ENCODE measurements around the gene DNAH5. TPM values are rescaled to one million over a fixed set of nuclear protein-coding genes. Genes with fewer than 3 reads are reported as not detected.

The DNAH5 gene
- total and polyA plus RNA-seq, 2 experiments from 2014 or later: 0.56 to 0.97 TPM

- TF ChIP-seq, protein P1, sequence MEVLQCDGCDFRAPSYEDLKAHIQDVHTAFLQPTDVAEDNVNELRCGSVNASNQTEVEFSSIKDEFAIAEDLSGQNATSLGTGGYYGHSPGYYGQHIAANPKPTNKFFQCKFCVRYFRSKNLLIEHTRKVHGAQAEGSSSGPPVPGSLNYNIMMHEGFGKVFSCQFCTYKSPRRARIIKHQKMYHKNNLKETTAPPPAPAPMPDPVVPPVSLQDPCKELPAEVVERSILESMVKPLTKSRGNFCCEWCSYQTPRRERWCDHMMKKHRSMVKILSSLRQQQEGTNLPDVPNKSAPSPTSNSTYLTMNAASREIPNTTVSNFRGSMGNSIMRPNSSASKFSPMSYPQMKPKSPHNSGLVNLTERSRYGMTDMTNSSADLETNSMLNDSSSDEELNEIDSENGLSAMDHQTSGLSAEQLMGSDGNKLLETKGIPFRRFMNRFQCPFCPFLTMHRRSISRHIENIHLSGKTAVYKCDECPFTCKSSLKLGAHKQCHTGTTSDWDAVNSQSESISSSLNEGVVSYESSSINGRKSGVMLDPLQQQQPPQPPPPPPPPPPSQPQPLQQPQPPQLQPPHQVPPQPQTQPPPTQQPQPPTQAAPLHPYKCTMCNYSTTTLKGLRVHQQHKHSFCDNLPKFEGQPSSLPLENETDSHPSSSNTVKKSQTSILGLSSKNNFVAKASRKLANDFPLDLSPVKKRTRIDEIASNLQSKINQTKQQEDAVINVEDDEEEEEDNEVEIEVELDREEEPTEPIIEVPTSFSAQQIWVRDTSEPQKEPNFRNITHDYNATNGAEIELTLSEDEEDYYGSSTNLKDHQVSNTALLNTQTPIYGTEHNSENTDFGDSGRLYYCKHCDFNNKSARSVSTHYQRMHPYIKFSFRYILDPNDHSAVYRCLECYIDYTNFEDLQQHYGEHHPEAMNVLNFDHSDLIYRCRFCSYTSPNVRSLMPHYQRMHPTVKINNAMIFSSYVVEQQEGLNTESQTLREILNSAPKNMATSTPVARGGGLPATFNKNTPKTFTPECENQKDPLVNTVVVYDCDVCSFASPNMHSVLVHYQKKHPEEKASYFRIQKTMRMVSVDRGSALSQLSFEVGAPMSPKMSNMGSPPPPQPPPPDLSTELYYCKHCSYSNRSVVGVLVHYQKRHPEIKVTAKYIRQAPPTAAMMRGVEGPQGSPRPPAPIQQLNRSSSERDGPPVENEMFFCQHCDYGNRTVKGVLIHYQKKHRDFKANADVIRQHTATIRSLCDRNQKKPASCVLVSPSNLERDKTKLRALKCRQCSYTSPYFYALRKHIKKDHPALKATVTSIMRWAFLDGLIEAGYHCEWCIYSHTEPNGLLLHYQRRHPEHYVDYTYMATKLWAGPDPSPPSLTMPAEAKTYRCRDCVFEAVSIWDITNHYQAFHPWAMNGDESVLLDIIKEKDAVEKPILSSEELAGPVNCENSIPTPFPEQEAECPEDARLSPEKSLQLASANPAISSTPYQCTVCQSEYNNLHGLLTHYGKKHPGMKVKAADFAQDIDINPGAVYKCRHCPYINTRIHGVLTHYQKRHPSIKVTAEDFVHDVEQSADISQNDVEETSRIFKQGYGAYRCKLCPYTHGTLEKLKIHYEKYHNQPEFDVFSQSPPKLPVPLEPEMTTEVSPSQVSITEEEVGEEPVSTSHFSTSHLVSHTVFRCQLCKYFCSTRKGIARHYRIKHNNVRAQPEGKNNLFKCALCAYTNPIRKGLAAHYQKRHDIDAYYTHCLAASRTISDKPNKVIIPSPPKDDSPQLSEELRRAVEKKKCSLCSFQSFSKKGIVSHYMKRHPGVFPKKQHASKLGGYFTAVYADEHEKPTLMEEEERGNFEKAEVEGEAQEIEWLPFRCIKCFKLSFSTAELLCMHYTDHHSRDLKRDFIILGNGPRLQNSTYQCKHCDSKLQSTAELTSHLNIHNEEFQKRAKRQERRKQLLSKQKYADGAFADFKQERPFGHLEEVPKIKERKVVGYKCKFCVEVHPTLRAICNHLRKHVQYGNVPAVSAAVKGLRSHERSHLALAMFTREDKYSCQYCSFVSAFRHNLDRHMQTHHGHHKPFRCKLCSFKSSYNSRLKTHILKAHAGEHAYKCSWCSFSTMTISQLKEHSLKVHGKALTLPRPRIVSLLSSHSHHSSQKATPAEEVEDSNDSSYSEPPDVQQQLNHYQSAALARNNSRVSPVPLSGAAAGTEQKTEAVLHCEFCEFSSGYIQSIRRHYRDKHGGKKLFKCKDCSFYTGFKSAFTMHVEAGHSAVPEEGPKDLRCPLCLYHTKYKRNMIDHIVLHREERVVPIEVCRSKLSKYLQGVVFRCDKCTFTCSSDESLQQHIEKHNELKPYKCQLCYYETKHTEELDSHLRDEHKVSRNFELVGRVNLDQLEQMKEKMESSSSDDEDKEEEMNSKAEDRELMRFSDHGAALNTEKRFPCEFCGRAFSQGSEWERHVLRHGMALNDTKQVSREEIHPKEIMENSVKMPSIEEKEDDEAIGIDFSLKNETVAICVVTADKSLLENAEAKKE (CRISPR knock-in tag; IDR thresholded peaks at IDR 0.05): no peak
- TF ChIP-seq JUNB (IDR thresholded peaks at IDR 0.05; ENCODE audit: unreplicated experiment) (no peak), ZNF114 (CRISPR knock-in tag; IDR thresholded peaks at IDR 0.05) (no peak)
Observed at GRCh38 chr5:13919087-13919486, 25.4 kb downstream of the DNAH5 start (continued).

DNA sequence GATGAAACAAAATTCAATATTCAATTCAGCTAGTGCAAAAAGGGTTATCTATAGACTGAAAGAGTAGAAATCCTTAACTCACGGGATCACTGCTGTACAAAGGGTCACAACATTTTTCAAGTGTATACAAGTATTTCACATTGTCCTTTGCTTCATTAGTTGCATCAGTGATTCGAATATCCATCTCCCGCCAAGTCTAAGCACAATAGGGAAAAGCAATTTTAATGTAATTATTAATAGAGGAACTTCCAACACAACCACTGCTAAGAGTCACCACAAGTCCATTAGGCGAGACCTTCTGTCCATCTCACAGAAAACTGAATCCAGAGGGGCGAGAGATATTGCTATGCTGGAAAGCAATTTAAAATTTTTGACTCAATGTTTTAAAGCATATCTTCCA, 27.4 kb downstream of the DNAH5 start:
- H4K20me1 ChIP-seq (replicated peaks; ENCODE audit: insufficient read depth): no peaks in the 10 kb centered on the region
- no peaks in the 10 kb centered on the region for H3K79me2 ChIP-seq (replicated peaks; ENCODE audit: insufficient read depth)
- no peaks in the 10 kb centered on the region for H3K36me3 Mint-ChIP-seq (ENCODE audit: low read depth)
- H3K4me1 Mint-ChIP-seq: peaks cover 11% of the 10 kb centered on the region
- no peaks in the 10 kb centered on the region for H3F3A ChIP-seq (replicated peaks; ENCODE audit: low read depth)
- no peak for TF ChIP-seq POLR2AphosphoS5 (IDR thresholded peaks at IDR 0.05; ENCODE audit: low read depth)
- TF ChIP-seq JUNB (IDR thresholded peaks at IDR 0.05; ENCODE audit: unreplicated experiment): no peak
- TF ChIP-seq CREB1 (CRISPR knock-in tag; IDR thresholded peaks at IDR 0.05; ENCODE audit: low read depth): no peak
- TF ChIP-seq, protein P2, sequence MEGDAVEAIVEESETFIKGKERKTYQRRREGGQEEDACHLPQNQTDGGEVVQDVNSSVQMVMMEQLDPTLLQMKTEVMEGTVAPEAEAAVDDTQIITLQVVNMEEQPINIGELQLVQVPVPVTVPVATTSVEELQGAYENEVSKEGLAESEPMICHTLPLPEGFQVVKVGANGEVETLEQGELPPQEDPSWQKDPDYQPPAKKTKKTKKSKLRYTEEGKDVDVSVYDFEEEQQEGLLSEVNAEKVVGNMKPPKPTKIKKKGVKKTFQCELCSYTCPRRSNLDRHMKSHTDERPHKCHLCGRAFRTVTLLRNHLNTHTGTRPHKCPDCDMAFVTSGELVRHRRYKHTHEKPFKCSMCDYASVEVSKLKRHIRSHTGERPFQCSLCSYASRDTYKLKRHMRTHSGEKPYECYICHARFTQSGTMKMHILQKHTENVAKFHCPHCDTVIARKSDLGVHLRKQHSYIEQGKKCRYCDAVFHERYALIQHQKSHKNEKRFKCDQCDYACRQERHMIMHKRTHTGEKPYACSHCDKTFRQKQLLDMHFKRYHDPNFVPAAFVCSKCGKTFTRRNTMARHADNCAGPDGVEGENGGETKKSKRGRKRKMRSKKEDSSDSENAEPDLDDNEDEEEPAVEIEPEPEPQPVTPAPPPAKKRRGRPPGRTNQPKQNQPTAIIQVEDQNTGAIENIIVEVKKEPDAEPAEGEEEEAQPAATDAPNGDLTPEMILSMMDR (conservative IDR thresholded peaks at IDR 0.05; ENCODE audit: low read depth in 2 of 2): no peak
- TF ChIP-seq, protein P3, sequence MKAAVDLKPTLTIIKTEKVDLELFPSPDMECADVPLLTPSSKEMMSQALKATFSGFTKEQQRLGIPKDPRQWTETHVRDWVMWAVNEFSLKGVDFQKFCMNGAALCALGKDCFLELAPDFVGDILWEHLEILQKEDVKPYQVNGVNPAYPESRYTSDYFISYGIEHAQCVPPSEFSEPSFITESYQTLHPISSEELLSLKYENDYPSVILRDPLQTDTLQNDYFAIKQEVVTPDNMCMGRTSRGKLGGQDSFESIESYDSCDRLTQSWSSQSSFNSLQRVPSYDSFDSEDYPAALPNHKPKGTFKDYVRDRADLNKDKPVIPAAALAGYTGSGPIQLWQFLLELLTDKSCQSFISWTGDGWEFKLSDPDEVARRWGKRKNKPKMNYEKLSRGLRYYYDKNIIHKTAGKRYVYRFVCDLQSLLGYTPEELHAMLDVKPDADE (IDR thresholded peaks at IDR 0.05): no peak
- TF ChIP-seq EZH2 (IDR thresholded peaks at IDR 0.05; ENCODE audit: low read depth, unreplicated experiment): no peak
- no peak for TF ChIP-seq STAT1 (IDR thresholded peaks at IDR 0.05; ENCODE audit: unreplicated experiment)
- H3K4me1 ChIP-seq (ENCODE audit: insufficient read depth): no peaks in the 10 kb centered on the region
- H3K36me3 ChIP-seq (ENCODE audit: insufficient read depth): no peaks in the 10 kb centered on the region
- H3K27me3 Mint-ChIP-seq (ENCODE audit: insufficient read depth, low read depth, poor library complexity): peaks cover 6% of the 10 kb centered on the region
- H2AFZ ChIP-seq: no peak overlapping the region
- H3K4me3 Mint-ChIP-seq: no peak overlapping the region
- DNase-seq (ENCODE audit: low spot score): no peak
- no peak for ATAC-seq
- H3K4me3 ChIP-seq: no peak overlapping the region
- no peak overlapping the region for H3K4me2 ChIP-seq
- H3K27ac ChIP-seq (ENCODE audit: low read depth): no peak overlapping the region
- H3K9me3 Mint-ChIP-seq: no peaks in the 10 kb centered on the region
- H3K27ac Mint-ChIP-seq: no peak overlapping the region
- no peaks in the 10 kb centered on the region; the same call in 1 of the 2 replicates for H3K9me2 ChIP-seq (ENCODE audit: insufficient read depth)
- H3K27me3 ChIP-seq (ENCODE audit: insufficient read depth): no peaks in the 10 kb centered on the region

Data from GM23338 (cell line).